GM18507 (cell line): ENCODE data around the gene DNAJC1.
"Not testable (repeated sequence)": the region's sequence is repeated elsewhere in the genome, so short reads cannot be mapped to it uniquely, and the experiment has no call there.

Source experiments
- DNase-seq: peaks from one replicate; pipeline ENCODE4 v3.0.0; 2011; ENCODE audit warnings: low read depth; ENCODE audit not compliant: insufficient read length; ENCODE audit errors: extremely low spot score
- FAIRE-seq: peaks from 2 replicates; lab custom pipeline; 2011; peaks lifted over from hg19 to GRCh38; lab: Jason Lieb, UNC

DNAJC1 gene

DNA sequence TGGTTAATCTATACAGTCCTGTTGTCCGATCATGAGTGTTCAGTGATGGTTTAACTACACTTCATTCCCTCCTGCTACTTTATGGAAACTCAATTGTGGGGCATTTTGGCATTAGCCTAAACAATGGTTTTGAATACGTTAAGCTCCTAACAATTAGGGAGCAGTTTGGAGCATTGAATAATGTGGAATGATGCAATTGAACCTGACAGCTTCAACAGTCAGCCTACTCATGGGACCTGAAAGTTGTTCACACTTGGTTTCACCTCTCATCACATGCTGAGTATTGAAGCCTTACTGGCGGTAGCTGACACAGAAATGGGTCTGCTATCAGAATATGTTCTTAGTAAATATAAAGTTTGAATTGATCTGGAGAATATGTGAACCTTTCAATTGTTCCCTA, 283.4 kb downstream of the DNAJC1 start:
- peak; percentile 77 for FAIRE-seq

GRCh38 chr10:21719502-21719901, 284.0 kb downstream of the DNAJC1 start:
- peak; percentile 62 for FAIRE-seq

More for the DNA sequence above, 283.4 kb downstream of the DNAJC1 start:
- no peak for DNase-seq

DNA sequence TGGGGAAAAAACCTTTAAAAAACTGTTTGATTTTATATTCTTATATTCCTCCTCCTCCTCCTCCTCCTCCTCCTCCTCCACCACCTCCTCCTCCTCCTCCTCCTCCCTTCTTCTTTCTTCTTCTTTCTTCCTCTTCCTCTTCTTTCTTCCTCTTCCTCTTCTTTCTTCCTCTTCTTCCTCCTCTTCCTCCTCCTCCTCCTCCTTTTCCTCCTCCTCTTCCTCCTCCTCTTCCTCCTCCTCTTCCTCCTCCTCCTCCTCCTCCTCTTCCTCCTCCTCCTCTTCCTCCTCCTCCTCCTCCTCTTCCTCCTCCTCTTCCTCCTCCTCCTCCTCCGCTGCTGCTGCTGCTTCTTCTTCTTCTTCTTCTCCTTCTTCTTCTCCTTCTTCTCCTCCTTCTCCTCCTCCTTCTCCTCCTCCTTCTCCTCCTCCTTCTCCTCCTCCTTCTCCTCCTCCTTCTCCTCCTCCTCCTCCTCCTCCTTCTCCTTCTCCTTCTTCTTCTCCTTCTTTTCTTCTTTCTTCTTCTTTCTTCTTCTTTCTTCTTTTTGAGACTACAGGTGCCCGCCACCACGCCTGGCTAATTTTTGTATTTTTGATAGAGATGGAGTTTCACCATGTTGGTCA, 286.0 kb downstream of the DNAJC1 start:
- not testable (repeated sequence) for DNase-seq, FAIRE-seq

More at GRCh38 chr10:21719502-21719901, 284.0 kb downstream of the DNAJC1 start:
- DNase-seq, result no peak

DNA sequence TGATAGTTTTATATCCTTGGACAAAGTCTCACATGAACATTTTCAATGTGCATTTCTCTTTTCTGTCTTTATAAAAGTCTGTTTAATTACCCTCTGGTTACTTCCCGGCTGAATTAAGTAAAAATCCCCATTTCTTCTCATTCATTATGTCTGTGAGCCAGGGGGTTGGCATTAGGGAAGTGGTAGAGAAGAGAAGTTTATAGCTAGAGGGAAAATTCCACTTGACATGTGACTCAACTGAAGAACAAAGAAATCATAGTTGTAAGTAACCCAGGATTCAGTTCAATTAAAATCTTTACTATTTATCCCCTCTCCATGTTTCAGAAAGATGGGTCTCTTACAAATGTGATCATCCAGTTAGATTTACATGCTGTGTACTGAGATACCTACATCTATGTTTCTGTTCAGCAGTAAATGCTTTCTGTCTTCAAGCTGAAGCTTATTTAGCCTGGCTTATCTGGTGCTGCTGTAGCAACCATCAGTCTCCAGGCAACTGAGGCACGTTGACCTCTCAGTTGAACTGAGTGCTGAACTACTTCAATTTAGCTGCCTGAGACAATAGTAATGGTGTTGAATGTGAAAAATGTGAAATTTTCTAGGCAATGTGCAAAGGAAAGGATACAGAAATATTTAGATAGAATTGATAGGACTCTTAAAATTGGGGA, 287.9 kb downstream of the DNAJC1 start:
- peak; percentile 15 for FAIRE-seq
- no peak for DNase-seq

GRCh38 chr10:21712975-21713374, 290.6 kb downstream of the DNAJC1 start:
- FAIRE-seq (no peak), DNase-seq (no peak)

DNA sequence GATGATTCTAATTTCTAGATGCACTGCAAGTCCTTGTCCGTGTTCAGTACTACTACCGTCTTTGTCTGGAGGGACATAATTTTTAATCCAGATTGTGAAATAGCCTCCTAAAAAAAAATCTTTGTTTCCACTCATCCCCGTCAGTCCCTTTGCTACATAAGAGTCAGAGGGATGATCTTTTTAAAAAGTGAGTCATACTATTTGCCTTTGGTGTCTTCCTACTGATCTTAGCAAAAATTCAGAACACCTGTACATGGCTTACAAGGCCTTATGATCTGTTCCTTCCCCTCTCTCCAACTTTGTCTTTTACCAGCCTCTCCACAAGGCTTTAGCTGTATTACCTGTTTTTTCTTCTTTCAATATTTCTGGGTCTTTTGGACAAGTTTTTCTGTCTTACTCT, 296.0 kb downstream of the DNAJC1 start:
- DNase-seq, result no peak
- no peak for FAIRE-seq
